T-helper 17 cell (primary cell): ENCODE results near the gene CGRRF1. TPM values are rescaled to one million over a fixed set of nuclear protein-coding genes. Genes with fewer than 3 reads are reported as not detected.

Source experiments
- ATAC-seq: fragments of 150-1000 bp; cut with Tn5 transposase; 2 replicates; pipeline ENCODE4 v1.10.0; 2021; ENCODE audit warnings: mild to moderate bottlenecking, moderate library complexity
- DNase-seq, 3 donors: peaks; one replicate each; pipeline versions ENCODE4 v3.0.0 to v3.0.0-alpha.2; 2020 to 2021
- H3K9me3 ChIP-seq: one replicate; pipeline ENCODE4 v1.7.0; 2013; ENCODE audit warnings: low read length, mild to moderate bottlenecking; ENCODE audit not compliant: control insufficient read depth, poor library complexity, severe bottlenecking
- H3K27ac Mint-ChIP-seq: one replicate; pipeline ENCODE4 v1.8.0; 2022; ENCODE audit warnings: mild to moderate bottlenecking, moderate library complexity, mixed read lengths
- H3K27me3 Mint-ChIP-seq: one replicate; pipeline ENCODE4 v1.8.0; 2022; ENCODE audit warnings: mixed read lengths
- H3K36me3 Mint-ChIP-seq: one replicate; pipeline ENCODE4 v1.8.0; 2022; ENCODE audit warnings: low read depth, mixed read lengths
- H3K4me1 Mint-ChIP-seq: one replicate; pipeline ENCODE4 v1.8.0; 2022; ENCODE audit warnings: mild to moderate bottlenecking, mixed read lengths
- H3K4me3 Mint-ChIP-seq: one replicate; pipeline ENCODE4 v1.8.0; 2022; ENCODE audit warnings: mild to moderate bottlenecking, moderate library complexity, mixed read lengths
- total RNA-seq, 4 donors: library from RNA in 2 of 4; stranded (reverse) in 2 of 4; gene quantifications; one replicate each; pipeline ENCODE4 v1.2.3 and lab custom pipeline; 2022 to 2026

The CGRRF1 gene
- total RNA-seq, 2 donors from 2014 or later: 28.3 to 35.8 TPM

DNA sequence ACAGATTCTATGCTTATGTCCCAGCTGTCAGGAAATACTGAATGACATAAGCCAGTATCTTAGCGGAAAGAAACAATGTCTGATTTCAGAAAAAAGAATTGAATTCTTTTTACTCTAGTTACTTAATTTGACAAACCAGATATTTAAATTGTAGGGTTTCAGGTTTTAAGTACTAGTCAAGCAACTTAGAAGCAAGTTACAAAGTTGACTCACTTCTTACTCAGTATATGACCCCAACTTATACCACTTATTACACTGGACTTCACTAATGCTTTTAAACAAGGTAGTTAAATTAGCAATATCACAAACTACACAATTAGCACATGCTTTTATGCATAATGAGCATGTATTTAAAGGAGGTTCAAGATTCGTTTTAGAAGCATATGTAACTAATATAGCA lies 28.0 kb upstream of the CGRRF1 start:
- H3K27ac Mint-ChIP-seq: no peak overlapping the region
- no peak for ATAC-seq

GRCh38 chr14:54483073-54483745 lies 26.5 kb upstream of the CGRRF1 start:
- Mint-ChIP-seq H3K27ac (peak overlapping the region; percentile 73), H3K4me1 (peaks cover 44% of the 10 kb centered on the region), H3K36me3 (peaks cover 3% of the 10 kb centered on the region), H3K4me3 (peak overlapping the region; percentile 36), H3K27me3 (no peaks in the 10 kb centered on the region)
- ATAC-seq (no peak), DNase-seq (no peak)
- no peaks in the 10 kb centered on the region for H3K9me3 ChIP-seq

More for the DNA sequence above, 28.0 kb upstream of the CGRRF1 start:
- peaks cover 3% of the 10 kb centered on the region for H3K36me3 Mint-ChIP-seq
- no peaks in the 10 kb centered on the region for H3K27me3 Mint-ChIP-seq
- H3K4me1 Mint-ChIP-seq: peaks cover 33% of the 10 kb centered on the region
- no peak for DNase-seq
- no peaks in the 10 kb centered on the region for H3K9me3 ChIP-seq
- no peak overlapping the region for H3K4me3 Mint-ChIP-seq

DNA sequence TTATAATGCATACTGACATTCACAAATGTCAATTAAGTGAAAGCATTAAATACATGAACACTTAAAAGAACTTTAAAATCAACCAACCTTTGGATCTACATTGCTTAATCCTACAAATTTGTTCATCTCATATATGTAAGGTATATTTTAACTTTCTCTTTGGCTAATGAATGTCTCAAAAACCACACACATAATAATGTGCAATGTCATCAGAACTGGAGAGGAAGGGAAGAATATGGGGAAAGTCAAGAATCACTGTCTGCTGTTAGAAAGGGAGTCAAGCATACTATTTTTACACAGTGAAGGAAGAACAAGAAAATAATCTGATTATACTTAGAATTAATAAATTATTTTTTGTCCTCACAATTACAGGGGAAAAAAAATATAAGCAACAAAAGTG lies 25.9 kb upstream of the CGRRF1 start:
- no peak overlapping the region for H3K4me3 Mint-ChIP-seq
- no peaks in the 10 kb centered on the region for H3K27me3 Mint-ChIP-seq
- DNase-seq: no peak
- peaks cover 45% of the 10 kb centered on the region for H3K4me1 Mint-ChIP-seq
- ATAC-seq: no peak
- H3K9me3 ChIP-seq: no peaks in the 10 kb centered on the region
- H3K27ac Mint-ChIP-seq: peak overlapping the region; percentile 73
- H3K36me3 Mint-ChIP-seq: peaks cover 3% of the 10 kb centered on the region

DNA sequence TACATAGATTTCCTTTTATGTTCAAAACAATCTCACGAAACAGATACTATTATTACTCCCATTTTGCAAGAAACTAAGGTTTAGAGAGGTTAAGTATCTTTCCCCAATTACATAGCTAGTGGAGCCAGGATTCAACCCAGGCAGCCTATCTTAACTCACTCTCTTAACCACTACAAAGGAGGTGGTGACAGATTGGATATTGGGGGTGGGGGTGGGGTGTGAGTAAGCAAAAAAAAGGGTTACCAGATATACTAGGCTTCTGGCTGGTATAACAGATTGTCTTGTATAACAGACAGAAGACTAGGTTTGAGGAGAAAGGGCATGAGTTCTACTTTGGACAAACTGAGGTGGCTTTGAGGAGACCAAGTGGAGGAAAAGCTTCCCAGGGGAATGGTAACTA lies 23.0 kb upstream of the CGRRF1 start:
- ATAC-seq (no peak), DNase-seq (no peak)
- H3K9me3 ChIP-seq: no peaks in the 10 kb centered on the region
- peaks cover 56% of the 10 kb centered on the region for H3K4me1 Mint-ChIP-seq
- peak overlapping the region; percentile 73 for H3K27ac Mint-ChIP-seq
- no peaks in the 10 kb centered on the region for H3K27me3 Mint-ChIP-seq
- peaks cover 3% of the 10 kb centered on the region for H3K36me3 Mint-ChIP-seq
- peak overlapping the region; percentile 78 for H3K4me3 Mint-ChIP-seq

- Mint-ChIP-seq H3K4me1 (peaks cover 56% of the 10 kb centered on the region), H3K36me3 (no peaks in the 10 kb centered on the region), H3K4me3 (peak overlapping the region; percentile 92), H3K27me3 (no peaks in the 10 kb centered on the region), H3K27ac (peak overlapping the region; percentile 87)
- no peaks in the 10 kb centered on the region for H3K9me3 ChIP-seq
- DNase-seq: no peak
- no peak for ATAC-seq
Observed at GRCh38 chr14:54487771-54488170, 21.9 kb upstream of the CGRRF1 start.

- Mint-ChIP-seq H3K4me3 (peak overlapping the region; percentile 92), H3K27me3 (no peaks in the 10 kb centered on the region), H3K4me1 (peaks cover 52% of the 10 kb centered on the region), H3K36me3 (no peaks in the 10 kb centered on the region), H3K27ac (peak overlapping the region; percentile 87)
- no peak for DNase-seq
- ATAC-seq: peak; percentile 27
- no peaks in the 10 kb centered on the region for H3K9me3 ChIP-seq
Observed at GRCh38 chr14:54488318-54488645, 21.4 kb upstream of the CGRRF1 start.

- H3K4me1 Mint-ChIP-seq: peaks cover 49% of the 10 kb centered on the region
- H3K27me3 Mint-ChIP-seq: no peaks in the 10 kb centered on the region
- DNase-seq: peak; percentile 79 to 86 (median 83)
- H3K27ac Mint-ChIP-seq: peak within 1 kb of the TSS; percentile 87
- peak; percentile 97 for ATAC-seq
- H3K9me3 ChIP-seq: no peaks in the 10 kb centered on the region
- no peaks in the 10 kb centered on the region for H3K36me3 Mint-ChIP-seq
- peak within 1 kb of the TSS; percentile 92 for H3K4me3 Mint-ChIP-seq
Observed at GRCh38 chr14:54488646-54489317, 20.9 kb upstream of the CGRRF1 start, which contains the start of gene GMFB. GMFB (minus strand) TSS chr14:54488980; CDS start chr14:54488927, 53 bp downstream.

DNA sequence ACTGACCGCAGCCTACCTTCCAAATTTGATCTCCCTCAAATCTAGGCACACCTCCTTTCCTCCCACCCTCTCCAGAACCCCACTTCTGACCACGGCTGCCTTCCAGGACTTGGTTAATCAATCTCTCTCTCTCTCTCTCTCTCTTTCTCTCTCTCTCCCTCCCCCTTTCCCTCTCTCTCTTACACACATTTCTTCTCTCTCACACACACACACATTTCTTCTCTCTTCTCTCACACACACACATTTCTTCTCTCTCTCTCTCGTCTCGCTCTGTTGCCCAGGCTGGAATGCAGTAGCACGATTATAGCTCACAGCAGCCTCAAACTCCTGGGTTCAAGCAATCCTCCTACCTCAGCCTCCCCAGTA lies 20.4 kb upstream of the CGRRF1 start:
- H3K27ac Mint-ChIP-seq: peak overlapping the region; percentile 87
- no peak for DNase-seq
- H3K27me3 Mint-ChIP-seq: no peaks in the 10 kb centered on the region
- H3K4me3 Mint-ChIP-seq: peak overlapping the region; percentile 92
- H3K4me1 Mint-ChIP-seq: peaks cover 45% of the 10 kb centered on the region
- no peaks in the 10 kb centered on the region for H3K9me3 ChIP-seq
- no peak for ATAC-seq
- H3K36me3 Mint-ChIP-seq: no peaks in the 10 kb centered on the region

DNA sequence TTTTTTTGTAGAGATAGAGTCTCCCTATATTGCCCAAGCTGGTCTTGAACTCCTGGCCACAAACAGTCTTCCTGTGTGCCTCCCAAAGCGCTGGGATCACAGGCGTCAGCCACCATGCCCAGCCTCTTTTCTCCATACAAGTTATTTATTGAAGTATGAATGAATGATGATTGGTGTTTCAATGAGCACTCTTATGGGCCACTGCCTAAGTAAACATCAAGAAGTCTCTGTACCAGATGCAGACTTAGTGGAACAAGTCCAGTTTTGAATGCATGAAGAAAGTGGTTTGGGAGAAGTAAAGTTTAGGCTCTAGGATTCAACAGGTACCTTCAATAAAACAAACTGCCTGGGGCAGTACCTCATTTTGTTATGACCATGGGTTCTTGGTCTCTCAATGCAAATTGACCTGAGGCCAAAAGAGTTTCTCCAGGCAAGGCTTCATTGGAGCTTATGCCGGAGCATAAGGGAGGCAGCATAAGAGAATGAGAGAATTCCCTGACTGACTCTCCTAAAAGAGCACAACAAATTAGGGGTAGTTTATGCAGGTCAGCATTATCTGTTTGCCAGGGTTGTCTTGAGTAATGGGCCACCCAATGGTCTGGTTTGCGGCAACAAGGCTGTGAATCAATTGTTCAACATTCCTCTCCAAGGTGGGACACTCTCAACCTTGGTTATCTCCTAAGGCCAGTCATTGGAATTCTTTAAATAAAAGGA lies 19.8 kb upstream of the CGRRF1 start:
- ATAC-seq (no peak), DNase-seq (no peak)
- no peaks in the 10 kb centered on the region for H3K9me3 ChIP-seq
- no peaks in the 10 kb centered on the region for H3K36me3 Mint-ChIP-seq
- H3K27me3 Mint-ChIP-seq: no peaks in the 10 kb centered on the region
- peak overlapping the region; percentile 87 for H3K27ac Mint-ChIP-seq
- H3K4me3 Mint-ChIP-seq: peak overlapping the region; percentile 92
- H3K4me1 Mint-ChIP-seq: peaks cover 40% of the 10 kb centered on the region

GRCh38 chr14:54490445-54491175 lies 19.1 kb upstream of the CGRRF1 start:
- H3K4me3 Mint-ChIP-seq: no peak overlapping the region

GRCh38 chr14:54493293-54493692 lies 16.4 kb upstream of the CGRRF1 start:
- H3K4me3 Mint-ChIP-seq: no peak overlapping the region
- peaks cover 8% of the 10 kb centered on the region for H3K27me3 Mint-ChIP-seq
- no peak overlapping the region for H3K27ac Mint-ChIP-seq
- H3K9me3 ChIP-seq: no peaks in the 10 kb centered on the region
- H3K36me3 Mint-ChIP-seq: peaks cover 4% of the 10 kb centered on the region
- peaks cover 14% of the 10 kb centered on the region for H3K4me1 Mint-ChIP-seq
- DNase-seq: no peak
- no peak for ATAC-seq

More at GRCh38 chr14:54490445-54491175, 19.1 kb upstream of the CGRRF1 start:
- H3K9me3 ChIP-seq: no peaks in the 10 kb centered on the region
- DNase-seq: no peak
- Mint-ChIP-seq H3K4me1 (peaks cover 33% of the 10 kb centered on the region), H3K36me3 (no peaks in the 10 kb centered on the region), H3K27ac (peak overlapping the region; percentile 87), H3K27me3 (no peaks in the 10 kb centered on the region)
- no peak for ATAC-seq

- Mint-ChIP-seq H3K4me3 (no peak overlapping the region), H3K4me1 (peaks cover 2% of the 10 kb centered on the region), H3K27me3 (peaks cover 35% of the 10 kb centered on the region), H3K36me3 (peaks cover 8% of the 10 kb centered on the region), H3K27ac (no peak overlapping the region)
- ATAC-seq (no peak), DNase-seq (no peak)
- H3K9me3 ChIP-seq: no peaks in the 10 kb centered on the region
Observed at GRCh38 chr14:54497224-54497623, 12.5 kb upstream of the CGRRF1 start.

- Mint-ChIP-seq H3K4me1 (peaks cover 2% of the 10 kb centered on the region), H3K27ac (peak overlapping the region; percentile 66), H3K36me3 (peaks cover 8% of the 10 kb centered on the region), H3K27me3 (peaks cover 38% of the 10 kb centered on the region), H3K4me3 (no peak overlapping the region)
- H3K9me3 ChIP-seq: no peaks in the 10 kb centered on the region
- no peak for DNase-seq
- no peak for ATAC-seq
Observed at GRCh38 chr14:54498095-54498531, 11.6 kb upstream of the CGRRF1 start.
